ENCODE results near the gene METTL9. TPM values are rescaled to one million over a fixed set of nuclear protein-coding genes. Genes with fewer than 3 reads are reported as not detected.

METTL9 gene
- total and polyA plus RNA-seq, 2 experiments from 2014 or later = 72.5 to 152 TPM

GRCh38 chr16:21651515-21651914 is 52.1 kb downstream of the METTL9 start (continued):
- no peak for TF ChIP-seq ZNF462 (CRISPR knock-in tag; IDR thresholded peaks at IDR 0.05)
- TF ChIP-seq CREB1 (CRISPR knock-in tag; IDR thresholded peaks at IDR 0.05; ENCODE audit: low read depth) = no peak
- no peak for TF ChIP-seq JUNB (IDR thresholded peaks at IDR 0.05; ENCODE audit: unreplicated experiment)
- no peak for TF ChIP-seq NANOG (IDR thresholded peaks at IDR 0.05; ENCODE audit: borderline replicate concordance)
- no peak for TF ChIP-seq EZH2phosphoT487 (IDR thresholded peaks at IDR 0.05; ENCODE audit: unreplicated experiment)
- TF ChIP-seq CTCF (conservative IDR thresholded peaks at IDR 0.05; ENCODE audit: low read depth in 2 of 2) = no peak
- TF ChIP-seq EZH2 (IDR thresholded peaks at IDR 0.05; ENCODE audit: low read depth, unreplicated experiment) = no peak

- no peaks in the 10 kb centered on the region for H3F3A ChIP-seq (replicated peaks; ENCODE audit: low read depth)
- Mint-ChIP-seq H3K4me1 (no peaks in the 10 kb centered on the region; the same call in 1 of the 3 replicates), H3K27ac (peak within 1 kb of the TSS; percentile 33; the same call in 1 of the 2 replicates), H3K36me3 (ENCODE audit: low read depth) (0 out of 3 replicates have a peak, but pooled peaks cover 10% of the 10 kb centered on the region), H3K27me3 (ENCODE audit: insufficient read depth, low read depth, poor library complexity) (no peaks in the 10 kb centered on the region), H3K9me3 (no peaks in the 10 kb centered on the region), H3K4me3 (no peak within 1 kb of the TSS)
- peaks cover 24% of the 10 kb centered on the region for H3K79me2 ChIP-seq (replicated peaks; ENCODE audit: insufficient read depth)
- H4K20me1 ChIP-seq (replicated peaks; ENCODE audit: insufficient read depth) = no peaks in the 10 kb centered on the region; the same call in 1 of the 2 replicates
- H3K36me3 ChIP-seq (ENCODE audit: insufficient read depth) = no peaks in the 10 kb centered on the region
- no peak within 1 kb of the TSS for H3K4me3 ChIP-seq
- ATAC-seq (no peak), DNase-seq (ENCODE audit: low spot score) (no peak)
- H3K4me1 ChIP-seq (ENCODE audit: insufficient read depth) = no peaks in the 10 kb centered on the region
- no peak within 1 kb of the TSS for H3K27ac ChIP-seq (ENCODE audit: low read depth)
- no peak within 1 kb of the TSS for H3K4me2 ChIP-seq
- no peak within 1 kb of the TSS for H2AFZ ChIP-seq
- no peaks in the 10 kb centered on the region for H3K27me3 ChIP-seq (ENCODE audit: insufficient read depth)
- H3K9me2 ChIP-seq (ENCODE audit: insufficient read depth) = no peaks in the 10 kb centered on the region
- no peak for TF ChIP-seq REST (IDR thresholded peaks at IDR 0.05; ENCODE audit: unreplicated experiment)
- TF ChIP-seq EZH2phosphoT487 (IDR thresholded peaks at IDR 0.05; ENCODE audit: unreplicated experiment) = no peak
- TF ChIP-seq ZNF114 (CRISPR knock-in tag; IDR thresholded peaks at IDR 0.05) = no peak
- no peak for TF ChIP-seq POLR2AphosphoS5 (IDR thresholded peaks at IDR 0.05; ENCODE audit: low read depth)
- no peak for TF ChIP-seq ZNF331 (CRISPR knock-in tag; IDR thresholded peaks at IDR 0.05; ENCODE audit: low read depth)
- TF ChIP-seq JUNB (IDR thresholded peaks at IDR 0.05; ENCODE audit: unreplicated experiment) = no peak
- TF ChIP-seq EZH2 (IDR thresholded peaks at IDR 0.05; ENCODE audit: low read depth, unreplicated experiment) = no peak
- no peak for TF ChIP-seq CTCF (conservative IDR thresholded peaks at IDR 0.05; ENCODE audit: low read depth in 2 of 2)
- no peak for TF ChIP-seq CREB1 (CRISPR knock-in tag; IDR thresholded peaks at IDR 0.05; ENCODE audit: low read depth)
Measured at GRCh38 chr16:21652453-21652852, 53.1 kb downstream of the METTL9 start, which contains the start of gene IGSF6. Gene IGSF6 (minus strand): TSS chr16:21652608. CDS start chr16:21652598, 10 bp downstream.

Data from GM23338 (cell line).